Thymus (tissue), 11 donors: ENCODE data around the gene MUC2. TPM values are rescaled to one million over a fixed set of nuclear protein-coding genes. Genes with fewer than 3 reads are reported as not detected.

Source experiments
- DNase-seq, 9 donors: peaks; one replicate each; pipeline ENCODE4 v3.0.0-alpha.2; 2013; ENCODE audit warnings: low spot score in 9 of 9, low read depth in 6 of 9, missing footprints in 1 of 9
- H3K27ac ChIP-seq, 2 donors: one replicate each; pipeline ENCODE4 v1.5.1; 2013; ENCODE audit warnings: control low read depth in 1 of 2, low read depth in 1 of 2, low read length in 1 of 2, mild to moderate bottlenecking in 1 of 2, moderate library complexity in 1 of 2
- H3K27me3 ChIP-seq, 2 donors: one replicate each; pipeline ENCODE4 v1.5.1; 2013; ENCODE audit warnings: low read length in 1 of 2; ENCODE audit not compliant: control insufficient read depth in 2 of 2, insufficient read depth in 1 of 2
- H3K36me3 ChIP-seq, 2 donors: one replicate each; pipeline ENCODE4 v1.5.1; 2013; ENCODE audit warnings: low read length in 1 of 2, mild to moderate bottlenecking in 1 of 2, moderate library complexity in 1 of 2; ENCODE audit not compliant: control insufficient read depth in 2 of 2, insufficient read depth in 2 of 2
- H3K4me1 ChIP-seq, 2 donors: one replicate each; pipeline ENCODE4 v1.5.1; 2013; ENCODE audit warnings: low read length in 2 of 2; ENCODE audit not compliant: control insufficient read depth in 2 of 2, insufficient read depth in 2 of 2
- H3K4me3 ChIP-seq, 2 donors: one replicate each; pipeline ENCODE4 v1.5.1; 2013; ENCODE audit warnings: low read length in 2 of 2, control low read depth in 1 of 2, mild to moderate bottlenecking in 1 of 2
- H3K9me3 ChIP-seq, 2 donors: one replicate each; pipeline ENCODE4 v1.5.1; 2013; ENCODE audit warnings: low read length in 1 of 2, mild to moderate bottlenecking in 1 of 2; ENCODE audit not compliant: control insufficient read depth in 2 of 2, insufficient read depth in 1 of 2
- WGBS: extraction: QIAGEN DNeasy Blood & Tissue Kit; methylation state at CpG from one replicate; pipeline ENCODE4 v1.1.7; 2013; 5-methylcytosine and 5-hydroxymethylcytosine counted together
- polyA plus RNA-seq: library from polyadenylated mRNA; stranded (reverse); fragments of 200-250 nt; gene quantifications from one replicate; pipeline ENCODE4 v1.2.3, GENCODE V29; 2013
- total RNA-seq: library from RNA; stranded (reverse); fragments of 120-200 nt; gene quantifications from one replicate; pipeline ENCODE4 v1.2.4, GENCODE V29; 2013
- donor health status: healthy.

The MUC2 gene
- total and polyA plus RNA-seq, 2 donors = under 0.01 TPM

DNA sequence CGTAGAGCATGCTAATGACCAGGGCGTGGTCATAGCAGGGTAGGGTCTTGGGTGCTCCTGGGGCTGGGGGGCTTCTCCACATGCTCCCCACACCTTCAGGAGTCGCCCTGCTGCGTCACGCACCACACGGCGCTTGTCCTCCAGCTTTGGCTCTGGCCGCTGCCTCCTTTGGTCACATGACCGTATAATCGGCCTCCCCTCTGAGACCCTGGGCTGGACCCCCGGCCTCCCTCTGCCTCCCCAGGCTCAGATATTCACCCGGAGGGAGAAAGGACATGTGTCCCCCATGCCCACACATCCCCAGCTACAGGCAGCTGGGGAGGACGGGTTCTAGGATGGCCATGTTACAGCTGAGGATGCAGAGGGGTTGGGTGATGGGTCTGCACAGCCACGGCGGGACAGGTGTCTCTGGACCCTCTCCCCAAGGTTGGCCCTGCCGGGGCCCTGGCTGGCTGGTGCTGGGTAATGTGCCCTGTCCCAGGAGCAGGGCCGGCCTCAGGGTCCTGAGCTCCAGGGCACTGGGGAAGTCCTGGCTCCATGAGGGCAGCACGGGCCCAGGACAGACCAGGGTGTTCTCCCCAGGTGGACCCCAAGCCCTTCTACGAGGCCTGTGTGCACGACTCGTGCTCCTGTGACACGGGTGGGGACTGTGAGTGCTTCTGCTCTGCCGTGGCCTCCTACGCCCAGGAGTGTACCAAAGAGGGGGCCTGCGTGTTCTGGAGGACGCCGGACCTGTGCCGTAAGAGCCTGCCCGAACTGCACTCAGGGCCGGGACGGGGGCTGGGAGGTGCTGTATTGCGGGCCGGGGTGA, 14.5 kb downstream of the MUC2 start:
- no peak overlapping the region for H3K27ac ChIP-seq
- WGBS = 97% methylated on average over 33 of the region's 33 CpGs
- no peaks in the 10 kb centered on the region for H3K36me3 ChIP-seq
- H3K4me1 ChIP-seq = no peaks in the 10 kb centered on the region
- peaks cover 0 to 41% of the 10 kb centered on the region in 2 donors for H3K9me3 ChIP-seq
- DNase-seq = no peak
- H3K27me3 ChIP-seq = no peaks in the 10 kb centered on the region
- no peak overlapping the region for H3K4me3 ChIP-seq

DNA sequence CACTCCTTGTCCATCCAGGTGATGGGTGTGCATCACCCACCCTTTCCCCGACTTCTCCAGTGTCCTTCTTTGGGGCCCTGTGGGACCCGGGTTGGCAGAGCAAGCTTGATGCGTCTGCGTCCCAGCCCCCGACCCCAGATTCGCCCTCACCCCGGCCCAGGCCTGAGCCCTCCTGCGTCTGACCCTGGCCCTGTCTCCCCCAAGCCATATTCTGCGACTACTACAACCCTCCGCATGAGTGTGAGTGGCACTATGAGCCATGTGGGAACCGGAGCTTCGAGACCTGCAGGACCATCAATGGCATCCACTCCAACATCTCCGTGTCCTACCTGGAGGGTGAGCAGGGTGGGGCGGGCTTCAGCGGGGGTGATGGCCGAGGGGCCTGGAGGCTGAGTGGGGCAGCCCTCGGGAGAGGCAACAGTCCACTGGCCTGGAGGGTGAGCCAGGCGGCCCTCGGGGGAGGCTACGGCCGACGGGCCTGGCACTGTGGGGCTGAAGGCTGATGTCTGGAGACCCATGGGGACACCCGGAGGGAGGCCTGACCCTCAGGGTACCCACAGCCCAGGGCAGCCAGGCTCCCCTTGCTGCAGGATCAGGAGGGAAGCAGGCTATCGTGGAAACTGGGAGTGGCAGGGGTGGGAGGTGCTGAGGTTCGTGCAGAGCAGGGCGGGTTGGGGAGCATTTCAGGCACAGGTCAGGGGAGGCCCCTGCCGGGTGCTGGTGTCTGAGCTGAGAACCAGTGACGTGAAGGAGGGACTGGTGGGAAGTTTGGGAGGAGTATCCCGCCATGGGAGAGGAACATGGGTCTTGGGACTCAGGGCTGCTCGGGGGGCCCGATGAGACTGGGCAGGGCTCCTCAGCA, 15.3 kb downstream of the MUC2 start:
- no peak for DNase-seq
- H3K27ac ChIP-seq = no peak overlapping the region
- 94% methylated on average over 31 of the region's 31 CpGs for WGBS

GRCh38 chr11:1090600-1091331, 16.1 kb downstream of the MUC2 start:
- WGBS = 97% methylated on average over 20 of the region's 20 CpGs

More for the DNA sequence above, 15.3 kb downstream of the MUC2 start:
- Histone ChIP-seq H3K27me3 (no peaks in the 10 kb centered on the region), H3K9me3 (peaks cover 0 to 41% of the 10 kb centered on the region in 2 donors), H3K4me1 (no peaks in the 10 kb centered on the region), H3K4me3 (no peak overlapping the region), H3K36me3 (no peaks in the 10 kb centered on the region)

DNA sequence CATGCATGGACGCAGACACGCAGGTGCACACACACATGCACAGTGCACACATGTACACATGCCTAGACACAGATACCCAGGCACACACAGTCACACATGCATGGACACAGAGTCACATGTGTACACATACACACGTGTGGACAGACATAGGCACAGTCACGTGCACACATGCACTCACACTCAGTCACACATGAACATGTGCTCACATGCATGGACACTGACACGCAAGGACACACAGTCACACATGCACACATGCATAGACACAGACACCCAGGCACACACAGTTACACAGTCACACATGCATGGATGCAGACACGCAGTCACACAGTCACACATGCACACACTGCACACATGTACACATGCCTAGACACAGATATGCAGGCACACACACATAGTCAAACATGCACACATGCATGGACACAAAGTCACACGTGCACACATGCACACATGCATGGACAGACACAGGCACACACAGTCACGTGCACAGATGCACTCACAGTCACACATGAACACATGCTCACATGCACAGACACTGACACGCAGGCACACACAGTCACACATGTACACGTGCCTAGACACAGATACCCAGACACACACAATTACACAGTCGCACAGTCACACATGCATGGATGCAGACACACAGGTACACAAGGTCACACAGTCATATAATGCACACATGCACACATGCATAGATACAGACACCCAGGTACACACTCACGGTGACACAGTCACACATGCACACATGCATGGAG, 16.8 kb downstream of the MUC2 start:
- Histone ChIP-seq H3K27me3 (no peaks in the 10 kb centered on the region), H3K9me3 (peaks cover 3 to 53% of the 10 kb centered on the region in 2 donors), H3K27ac (no peak overlapping the region), H3K4me1 (no peaks in the 10 kb centered on the region), H3K4me3 (no peak overlapping the region), H3K36me3 (no peaks in the 10 kb centered on the region)
- DNase-seq = no peak
- 92% methylated on average over 12 of the region's 12 CpGs for WGBS

More at GRCh38 chr11:1090600-1091331, 16.1 kb downstream of the MUC2 start:
- Histone ChIP-seq H3K4me1 (no peaks in the 10 kb centered on the region), H3K9me3 (peaks cover 0 to 46% of the 10 kb centered on the region in 2 donors), H3K27ac (no peak overlapping the region), H3K27me3 (no peaks in the 10 kb centered on the region), H3K36me3 (no peaks in the 10 kb centered on the region), H3K4me3 (no peak overlapping the region)
- DNase-seq = no peak

GRCh38 chr11:1092145-1092670, 17.5 kb downstream of the MUC2 start:
- 79% methylated on average over 17 of the region's 17 CpGs for WGBS
- H3K4me1 ChIP-seq = no peaks in the 10 kb centered on the region
- DNase-seq = no peak
- no peak overlapping the region for H3K4me3 ChIP-seq
- no peaks in the 10 kb centered on the region for H3K36me3 ChIP-seq
- H3K9me3 ChIP-seq = peaks cover 3 to 54% of the 10 kb centered on the region in 2 donors
- no peak overlapping the region for H3K27ac ChIP-seq
- no peaks in the 10 kb centered on the region for H3K27me3 ChIP-seq

DNA sequence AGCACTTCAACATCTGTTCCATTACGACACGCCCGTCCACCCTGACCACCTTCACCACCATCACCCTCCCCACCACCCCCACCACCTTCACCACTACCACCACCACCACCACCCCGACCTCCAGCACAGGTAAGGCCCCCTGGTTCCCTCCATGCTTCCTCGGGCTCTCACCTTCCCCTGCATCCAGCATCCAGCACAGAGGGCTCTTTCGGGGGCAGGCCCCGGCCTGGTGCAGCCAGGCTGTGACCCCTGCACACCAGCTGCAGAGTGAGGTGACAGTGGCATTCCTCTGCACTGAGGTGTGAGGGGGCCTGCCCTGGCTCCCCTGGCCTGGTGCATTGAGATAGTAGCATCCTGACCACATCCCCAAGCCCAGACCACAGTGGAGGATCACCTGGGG, 18.2 kb downstream of the MUC2 start:
- H3K36me3 ChIP-seq = no peaks in the 10 kb centered on the region
- H3K4me3 ChIP-seq = no peak overlapping the region
- H3K9me3 ChIP-seq = peaks cover 3 to 47% of the 10 kb centered on the region in 2 donors
- no peak for DNase-seq
- 84% methylated on average over 7 of the region's 7 CpGs for WGBS
- H3K27ac ChIP-seq = no peak overlapping the region
- H3K4me1 ChIP-seq = no peaks in the 10 kb centered on the region
- no peaks in the 10 kb centered on the region for H3K27me3 ChIP-seq

DNA sequence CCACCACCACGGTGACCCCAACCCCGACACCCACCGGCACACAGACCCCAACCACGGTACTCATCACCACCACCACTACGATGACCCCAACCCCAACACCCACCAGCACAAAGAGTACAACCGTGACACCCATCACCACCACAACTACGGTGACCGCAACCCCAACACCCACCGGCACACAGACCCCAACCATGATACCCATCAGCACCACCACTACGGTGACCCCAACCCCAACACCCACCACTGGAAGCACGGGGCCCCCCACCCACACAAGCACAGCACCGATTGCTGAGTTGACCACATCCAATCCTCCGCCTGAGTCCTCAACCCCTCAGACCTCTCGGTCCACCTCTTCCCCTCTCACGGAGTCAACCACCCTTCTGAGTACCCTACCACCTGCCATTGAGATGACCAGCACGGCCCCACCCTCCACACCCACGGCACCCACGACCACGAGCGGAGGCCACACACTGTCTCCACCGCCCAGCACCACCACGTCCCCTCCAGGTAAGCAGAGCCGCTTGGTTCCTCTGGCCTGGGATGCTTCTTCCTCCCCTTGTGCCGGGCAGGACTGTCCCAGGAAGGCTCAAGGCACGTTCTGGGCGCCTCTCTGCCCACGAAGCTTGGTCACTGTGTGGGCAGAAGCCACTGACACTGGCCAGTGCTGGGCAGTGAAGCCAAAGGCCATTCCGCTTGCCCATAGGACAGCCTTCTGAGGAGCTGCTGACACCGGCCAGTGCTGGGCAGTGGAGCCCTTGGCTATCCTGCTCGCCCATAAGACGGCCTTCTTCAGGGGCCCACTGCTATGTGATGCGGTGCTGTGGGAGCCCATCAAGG, 25.1 kb downstream of the MUC2 start:
- Histone ChIP-seq H3K4me1 (no peaks in the 10 kb centered on the region), H3K9me3 (peaks cover 12 to 55% of the 10 kb centered on the region in 2 donors), H3K36me3 (no peaks in the 10 kb centered on the region), H3K27me3 (no peaks in the 10 kb centered on the region), H3K4me3 (no peak overlapping the region), H3K27ac (no peak overlapping the region)
- 92% methylated on average over 32 of the region's 32 CpGs for WGBS
- no peak for DNase-seq
